HUDEP-2 (cell line): ENCODE data around the gene FARS2.
A peak's percentile ranks its signal among the peaks of the same experiment; 100 is the strongest.

Experiments used
- DNase-seq, 76 experiments: peaks; one replicate each; lab custom pipeline; 2025; ENCODE audit not compliant: unreplicated experiment in 76 of 76; lab: John Stamatoyannopoulos, UW

Gene FARS2

DNA sequence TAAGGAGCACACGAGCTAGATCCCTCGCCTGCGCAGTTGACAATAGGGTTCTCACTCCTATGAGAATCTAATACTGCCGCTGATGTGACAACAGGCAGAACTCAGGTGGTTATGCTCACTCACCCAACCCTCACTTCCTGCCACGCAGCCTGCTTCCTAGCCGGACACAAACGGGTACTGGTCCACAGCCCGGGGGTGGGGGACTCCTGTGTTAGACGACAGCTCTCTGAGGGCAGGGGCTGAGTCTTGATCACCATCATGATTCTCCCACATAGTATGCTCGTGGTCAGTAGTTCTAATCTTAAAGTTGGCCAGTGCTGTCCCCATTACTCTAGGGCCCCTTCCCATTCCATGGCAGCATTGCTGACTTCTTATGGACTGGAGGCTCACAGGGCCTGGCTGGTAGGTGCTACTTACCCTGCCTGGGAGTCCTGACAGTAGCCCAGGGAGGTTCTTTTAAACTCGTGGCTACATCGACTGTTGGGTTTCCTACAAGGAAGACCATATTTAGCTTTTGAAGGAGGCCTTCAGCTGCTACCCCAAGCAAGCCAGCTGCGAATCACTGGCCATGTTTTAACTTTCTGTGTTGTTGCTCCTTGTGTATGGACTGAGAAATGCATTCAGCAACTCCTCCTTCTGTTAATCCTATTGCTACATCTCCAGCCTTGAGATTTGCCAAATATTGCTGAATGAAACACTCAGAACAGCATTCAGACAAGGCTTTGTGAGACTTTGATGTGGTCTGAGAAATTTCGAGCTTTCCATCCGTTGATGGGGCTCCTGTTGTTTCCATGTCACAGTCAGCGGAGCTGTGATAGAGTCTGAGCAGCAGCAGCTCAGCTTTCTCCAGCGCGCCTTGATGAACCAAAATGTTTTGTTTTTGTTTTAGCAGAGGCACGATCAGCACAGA lies 445.1 kb downstream of the FARS2 start:
- DNase-seq: no peak

DNA sequence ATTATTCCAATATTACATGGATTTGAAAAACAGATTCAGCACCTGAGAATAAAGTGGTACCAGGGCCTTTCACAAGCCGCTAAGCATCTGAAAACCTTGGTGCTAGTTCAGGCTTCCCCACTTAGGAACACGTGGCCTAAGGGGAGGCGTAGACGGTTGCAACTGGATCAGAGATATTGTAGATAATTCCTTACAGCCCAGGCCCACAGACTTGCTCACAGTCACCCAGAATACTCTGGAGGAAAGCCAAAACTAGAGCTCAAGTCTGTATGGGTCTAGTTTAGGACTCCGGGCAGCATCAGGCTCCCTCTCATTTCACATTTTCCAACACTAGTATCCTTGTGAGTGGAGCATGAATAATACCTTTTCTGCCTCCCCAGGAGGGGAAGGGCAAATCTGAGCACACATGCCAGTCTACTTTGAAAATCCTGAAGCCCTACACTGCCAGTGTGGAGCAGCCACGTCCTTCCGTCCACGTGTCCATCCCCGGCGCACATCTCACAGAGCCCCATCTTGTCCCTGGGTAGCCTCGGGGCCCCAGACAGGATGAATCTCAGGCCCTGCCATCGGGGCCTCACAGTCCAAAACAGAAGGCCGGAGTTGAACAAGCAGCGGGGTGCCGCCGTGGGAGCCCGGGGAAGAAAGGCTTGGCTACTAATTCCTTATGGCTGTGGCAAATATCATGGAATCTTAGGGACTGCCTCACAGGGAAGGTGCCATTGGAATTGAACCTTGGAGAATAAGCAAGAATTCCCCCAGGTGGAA lies 446.1 kb downstream of the FARS2 start:
- peak in 22 of 76 experiments; percentile 4 to 46 (median 18) for DNase-seq

DNA sequence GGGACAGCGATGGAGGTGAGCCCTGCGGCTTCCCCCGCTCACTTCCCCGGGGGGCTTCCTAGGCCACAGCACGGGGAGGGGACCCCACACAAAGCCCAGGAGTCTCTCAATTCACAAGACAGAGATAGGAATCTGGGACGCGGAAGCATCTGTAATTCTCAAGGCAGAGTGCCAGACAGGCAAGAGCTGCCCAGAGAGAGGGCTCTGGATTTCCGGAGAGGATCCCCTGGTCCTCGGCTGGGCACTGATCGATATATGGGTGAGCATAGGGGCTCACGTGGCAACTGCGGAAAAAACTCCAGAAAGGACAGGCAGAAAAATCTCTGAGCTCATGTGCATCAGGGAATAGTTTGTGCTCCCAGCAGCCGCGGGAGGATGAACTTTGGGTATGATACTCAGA lies 449.2 kb downstream of the FARS2 start:
- DNase-seq: no peak

DNA sequence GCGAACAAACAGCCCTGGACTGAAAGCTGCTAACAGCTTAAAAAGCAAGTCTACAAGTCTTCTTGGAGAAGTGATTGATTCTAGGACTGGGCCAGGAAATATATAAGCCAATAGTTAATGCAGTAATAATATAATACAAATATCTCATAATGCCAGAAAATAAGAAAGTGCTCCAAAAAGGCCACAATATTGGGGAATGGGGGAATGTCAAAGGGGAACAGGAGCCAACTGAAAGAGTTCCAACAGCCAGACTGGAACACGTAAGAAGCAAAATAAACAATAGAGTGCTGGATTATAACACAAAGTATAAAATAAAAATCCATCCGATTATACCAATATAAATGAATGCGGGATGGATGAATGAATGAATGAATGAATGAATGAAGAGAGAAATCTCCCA lies 449.6 kb downstream of the FARS2 start:
- DNase-seq: no peak

DNA sequence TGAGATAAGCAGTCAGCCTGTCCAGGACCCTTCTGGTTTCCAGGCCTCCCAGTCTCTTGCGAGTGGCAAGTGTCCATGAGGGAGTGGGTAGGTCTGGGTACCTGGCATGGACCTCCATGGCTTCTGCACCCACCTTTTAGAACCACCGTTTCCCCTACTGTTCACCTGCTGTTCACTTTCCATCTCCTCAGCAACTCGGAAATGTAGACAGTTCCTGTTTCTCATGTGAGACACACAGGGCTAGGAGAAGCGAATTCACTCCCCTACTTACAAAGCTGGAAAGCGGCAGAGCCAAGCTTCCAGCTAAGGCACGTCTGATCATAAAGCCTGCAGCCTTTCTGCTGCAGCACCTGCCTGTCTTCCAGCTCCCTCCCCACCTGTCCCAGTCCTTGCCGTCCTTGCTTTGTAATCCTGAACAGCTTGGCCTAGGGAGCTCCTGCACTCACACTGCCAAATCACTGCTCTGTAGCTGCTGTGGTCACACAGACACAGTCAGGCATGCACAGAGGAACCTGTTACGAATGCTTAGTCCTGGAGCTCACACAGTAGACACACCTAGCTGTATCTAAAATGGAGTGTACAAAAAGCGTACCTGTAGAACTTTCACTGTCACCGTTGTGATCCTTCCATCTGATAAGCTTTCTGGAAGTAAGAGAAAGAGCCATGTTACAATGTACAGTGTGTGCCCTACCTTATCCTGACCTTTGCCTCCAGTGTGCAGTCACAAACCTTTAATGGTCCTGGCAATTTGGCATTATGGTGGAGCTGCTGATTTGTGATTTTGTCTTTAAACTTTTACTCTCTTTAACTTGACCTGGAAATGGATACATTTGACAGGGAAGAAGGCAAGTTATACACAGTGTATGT lies 451.3 kb downstream of the FARS2 start:
- DNase-seq: no peak

DNA sequence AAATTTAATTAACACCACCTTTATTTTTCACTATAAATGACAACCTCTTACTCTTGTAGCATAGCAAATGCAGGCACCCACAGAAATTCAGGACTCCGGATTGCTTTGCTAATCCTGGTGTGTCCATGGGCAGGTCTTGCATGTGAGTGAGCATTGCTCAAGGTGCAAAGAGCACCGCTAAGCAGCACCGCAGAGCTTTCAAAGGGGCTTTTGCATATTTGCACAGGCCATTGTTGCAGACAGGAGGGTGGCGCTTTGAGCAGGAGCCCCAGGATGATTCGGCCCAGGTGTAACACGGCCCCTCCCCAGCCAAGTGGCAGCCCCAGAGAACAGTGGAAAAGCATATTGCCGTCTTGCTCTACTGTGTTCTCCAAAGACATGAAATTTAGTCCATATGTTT lies 452.2 kb downstream of the FARS2 start:
- no peak for DNase-seq

DNA sequence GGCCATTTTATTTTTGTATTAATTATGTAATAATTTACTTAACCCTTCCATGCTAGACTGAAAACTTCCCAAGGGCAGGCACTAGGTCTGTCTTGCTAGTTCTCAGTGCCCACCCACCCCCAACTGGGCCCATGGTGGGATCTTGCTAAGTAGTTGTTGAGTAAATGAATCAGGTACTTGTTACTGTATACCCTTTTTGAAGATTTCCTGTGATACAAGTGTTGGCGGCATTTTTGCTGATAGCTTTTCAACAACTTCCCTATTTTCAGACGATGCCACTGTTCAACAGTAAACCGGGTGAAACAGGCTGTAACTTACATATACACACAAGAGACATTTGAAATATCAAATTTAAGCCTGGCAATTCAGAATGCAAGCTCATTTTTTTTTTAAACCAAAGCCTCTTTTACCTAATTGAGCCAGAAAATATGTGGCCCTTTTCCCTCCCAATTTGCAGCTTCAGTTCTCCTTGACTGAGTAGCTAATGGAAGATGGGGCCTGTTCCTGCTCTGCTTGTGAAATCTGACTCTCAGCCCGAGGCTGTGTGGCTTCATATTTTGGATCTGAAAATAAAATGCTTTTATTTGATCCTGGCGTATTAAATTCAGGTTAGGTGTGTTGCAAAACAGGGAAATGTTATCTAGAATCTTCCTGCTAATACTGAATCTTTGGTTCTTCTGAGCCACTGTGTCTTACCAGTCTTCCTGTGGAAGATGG lies 457.1 kb downstream of the FARS2 start:
- DNase-seq: no peak

DNA sequence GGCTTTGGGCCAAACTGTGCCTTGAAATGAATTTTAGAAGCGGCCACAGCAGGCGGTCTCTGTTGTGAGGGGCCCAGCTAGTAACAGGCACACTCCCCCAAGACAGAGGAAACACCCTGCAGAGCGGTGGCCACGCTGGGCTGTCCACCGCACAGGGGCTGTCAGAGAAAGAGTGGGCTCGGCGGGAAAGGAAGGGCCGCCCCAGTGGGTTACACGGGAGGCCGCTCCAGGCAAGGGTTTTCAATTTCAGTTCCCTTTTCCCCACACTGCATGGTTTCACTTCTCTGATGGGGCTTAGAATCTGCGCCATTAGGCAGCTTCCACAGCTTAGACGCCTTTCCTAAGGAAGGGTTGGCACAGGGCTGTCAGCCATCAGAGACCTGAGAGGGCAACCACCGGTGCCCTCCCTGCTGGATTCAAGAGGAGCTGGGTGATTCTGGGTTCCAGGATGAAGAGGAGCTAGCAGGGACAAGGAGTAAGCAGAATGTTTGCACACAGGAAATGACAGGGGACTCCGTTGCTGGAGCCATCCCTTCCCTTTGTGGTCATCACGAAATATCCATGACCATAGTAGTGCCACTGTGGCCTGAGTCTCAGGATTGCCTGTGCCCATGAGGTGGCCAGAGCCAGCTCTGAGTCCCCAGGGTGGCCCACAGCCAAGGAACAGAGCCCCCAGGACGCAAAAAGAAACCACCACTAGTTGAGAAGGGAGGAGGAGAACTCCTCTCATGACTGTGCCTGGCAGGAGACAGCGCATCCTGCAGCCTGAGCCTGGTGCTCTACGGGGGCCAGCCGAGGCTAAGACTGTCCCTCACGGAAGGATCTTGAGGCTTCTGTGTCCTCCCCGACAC lies 462.8 kb downstream of the FARS2 start:
- no peak for DNase-seq

DNA sequence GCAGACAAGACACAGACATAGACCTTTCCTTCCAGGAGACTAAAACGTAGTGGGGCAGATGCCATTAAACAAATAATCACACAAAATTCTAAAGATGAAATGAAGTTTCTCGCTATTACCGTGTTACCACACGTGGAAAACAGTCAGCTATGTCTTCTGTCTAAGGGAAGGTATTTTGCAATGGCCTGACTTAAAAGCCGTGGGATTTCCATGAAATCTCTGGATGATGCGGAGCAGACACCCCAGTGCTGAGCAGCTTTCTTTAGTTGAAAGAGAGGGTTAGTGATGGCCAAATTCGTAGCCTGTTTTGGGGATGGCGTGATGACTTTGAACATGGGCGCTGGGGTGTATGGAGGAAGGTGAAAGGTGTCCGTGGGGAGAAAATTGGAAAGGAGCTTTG lies 463.6 kb downstream of the FARS2 start:
- no peak for DNase-seq

DNA sequence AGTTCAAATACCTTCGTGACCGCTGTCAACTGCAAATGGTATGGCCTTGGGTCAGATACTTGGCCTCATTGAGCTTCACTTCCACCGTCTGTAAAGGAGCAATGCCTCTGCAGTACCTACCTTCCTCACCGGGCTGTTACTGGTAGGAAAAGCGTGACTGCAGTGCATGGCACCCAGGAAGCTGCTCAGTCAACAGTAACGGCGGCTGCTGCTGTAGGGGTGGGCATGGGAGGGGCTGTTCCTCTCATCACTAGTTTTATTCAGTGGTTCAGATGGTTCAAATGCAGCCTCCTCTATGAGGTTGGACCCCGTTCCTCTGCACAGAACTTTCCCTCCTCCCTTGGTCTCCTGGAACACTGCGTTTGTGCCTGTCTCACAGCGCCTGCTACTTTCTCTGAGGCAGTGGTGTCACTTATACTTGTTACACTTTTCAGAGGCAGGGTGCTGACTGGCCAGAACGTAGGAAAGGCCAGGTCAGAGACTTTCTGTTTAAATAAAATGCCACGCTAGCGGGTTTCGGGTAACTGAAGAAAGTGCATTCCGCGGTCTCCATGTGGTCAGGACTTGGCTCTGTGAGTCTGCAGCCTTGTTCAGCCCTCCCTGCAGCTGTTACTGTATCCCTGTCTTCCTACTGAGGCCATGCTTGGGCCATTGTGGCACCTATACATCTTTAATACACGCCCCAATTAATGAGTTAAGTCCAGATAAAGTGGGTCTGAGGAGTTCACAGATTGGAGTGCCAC lies 465.8 kb downstream of the FARS2 start:
- no peak for DNase-seq

DNA sequence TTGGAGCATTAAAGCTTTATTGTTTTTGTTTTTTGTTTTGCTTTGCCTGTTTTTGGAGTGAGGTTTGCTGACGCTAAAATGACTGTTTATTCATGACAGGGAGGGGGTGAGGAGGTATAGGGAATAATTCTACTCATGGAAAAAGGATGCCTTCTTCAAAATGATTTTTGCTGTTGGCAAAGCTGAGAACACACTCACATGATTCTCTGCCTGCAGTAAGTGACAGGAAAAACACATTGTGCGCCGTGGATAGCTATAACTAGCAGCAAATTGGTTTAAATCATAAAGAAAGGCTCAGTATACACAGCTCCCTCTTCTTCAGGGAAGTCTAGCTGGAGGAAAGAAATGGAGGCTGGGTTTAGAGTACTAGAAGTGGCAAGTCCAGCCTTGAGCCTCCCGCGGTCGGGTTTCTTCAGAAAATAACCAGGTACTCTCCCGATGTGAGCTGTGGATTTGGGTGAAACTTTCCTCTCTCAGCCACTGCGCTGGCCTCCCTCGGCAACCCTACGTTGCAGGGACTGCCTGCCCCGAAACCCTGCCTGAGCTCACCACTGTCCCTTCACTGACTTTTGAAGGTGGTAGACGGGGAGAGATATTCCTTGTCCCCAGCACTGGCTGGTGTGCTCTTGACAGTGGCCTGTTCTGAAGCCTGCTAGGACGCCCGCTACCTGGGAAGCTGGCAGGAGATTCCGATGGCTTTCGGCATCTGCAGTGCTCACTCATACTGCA lies 467.2 kb downstream of the FARS2 start:
- DNase-seq: no peak

DNA sequence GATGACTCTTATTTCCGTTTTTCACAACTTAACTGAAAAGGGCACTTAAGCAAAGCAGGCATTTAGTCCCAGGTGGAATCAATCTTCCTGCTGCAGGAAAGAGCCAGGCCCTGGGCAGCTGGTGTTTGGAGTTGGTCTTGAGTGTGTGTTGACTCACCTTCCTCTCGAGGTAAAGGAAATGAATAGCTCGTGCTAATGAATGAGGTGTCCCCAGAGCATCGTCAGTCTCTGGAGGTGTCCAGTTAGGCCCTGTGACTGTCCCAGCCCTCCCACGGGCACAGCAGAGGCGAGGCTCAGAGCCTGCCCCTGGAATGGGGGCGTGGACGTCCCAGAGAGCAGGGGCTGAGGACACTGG lies 467.7 kb downstream of the FARS2 start:
- no peak for DNase-seq

DNA sequence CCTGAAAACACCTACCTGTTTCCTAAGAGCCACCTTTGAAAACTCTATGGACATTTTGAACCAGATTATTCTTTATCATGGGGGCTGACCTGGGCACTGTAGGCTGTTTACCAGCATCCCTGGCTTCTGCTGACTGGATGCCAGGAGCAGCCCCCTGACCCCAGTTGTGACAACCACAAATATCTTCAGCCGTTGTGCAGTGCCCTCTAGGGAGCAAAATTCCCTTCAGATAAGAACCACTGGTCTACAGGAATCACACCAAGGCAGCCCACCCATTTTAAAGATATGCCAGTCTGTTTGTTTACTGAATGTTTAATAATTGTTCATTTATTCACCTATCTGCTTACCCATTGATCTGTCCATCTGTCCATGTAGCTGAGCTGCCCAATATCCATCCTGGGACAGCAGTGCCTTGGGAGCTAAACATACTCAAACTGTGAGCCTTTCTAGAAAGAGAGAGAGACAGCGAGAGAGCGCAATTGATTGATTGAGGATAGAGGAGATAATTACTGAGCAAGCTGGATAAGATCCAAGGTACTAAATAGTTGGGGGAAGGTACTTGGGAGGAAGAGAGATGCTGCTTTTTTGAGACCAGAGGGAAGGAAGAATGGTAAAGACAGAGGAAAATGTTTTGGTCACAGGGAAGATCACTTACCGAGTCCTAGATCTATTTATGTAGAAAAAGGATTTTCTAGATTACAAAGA lies 468.7 kb downstream of the FARS2 start:
- DNase-seq: peak in 1 of 76 experiments; percentile 6

DNA sequence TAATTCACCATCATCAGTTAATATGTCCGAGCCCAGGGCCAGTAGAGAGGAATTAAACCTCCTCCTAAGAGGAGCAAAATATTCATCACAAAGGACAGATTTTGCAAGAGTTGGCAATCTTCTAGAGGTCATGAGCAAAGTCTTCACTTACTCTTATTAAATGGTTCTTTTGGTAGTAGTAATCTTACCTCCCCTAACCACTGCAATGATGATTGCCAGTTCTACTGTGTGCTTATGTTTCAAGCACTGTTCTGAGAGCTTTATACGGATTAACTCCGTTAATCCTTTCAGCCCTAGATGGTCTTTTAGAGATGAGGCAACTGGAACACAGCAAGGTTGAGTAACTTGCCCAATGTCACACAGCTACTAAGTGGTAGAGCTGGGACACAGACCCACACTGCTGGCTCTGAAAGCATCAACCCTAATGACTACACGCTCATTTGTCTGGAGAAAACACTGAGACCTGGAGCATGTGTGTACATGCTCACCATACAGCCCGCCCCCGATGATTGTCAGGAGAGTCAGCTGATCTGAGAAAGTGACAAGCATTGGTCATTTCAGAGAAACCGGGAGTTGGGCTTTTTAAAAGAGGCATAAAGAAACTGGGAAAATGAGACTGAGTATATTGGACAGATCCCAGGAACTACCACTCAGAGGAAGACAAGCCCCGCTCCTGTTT lies 469.4 kb downstream of the FARS2 start:
- no peak for DNase-seq

DNA sequence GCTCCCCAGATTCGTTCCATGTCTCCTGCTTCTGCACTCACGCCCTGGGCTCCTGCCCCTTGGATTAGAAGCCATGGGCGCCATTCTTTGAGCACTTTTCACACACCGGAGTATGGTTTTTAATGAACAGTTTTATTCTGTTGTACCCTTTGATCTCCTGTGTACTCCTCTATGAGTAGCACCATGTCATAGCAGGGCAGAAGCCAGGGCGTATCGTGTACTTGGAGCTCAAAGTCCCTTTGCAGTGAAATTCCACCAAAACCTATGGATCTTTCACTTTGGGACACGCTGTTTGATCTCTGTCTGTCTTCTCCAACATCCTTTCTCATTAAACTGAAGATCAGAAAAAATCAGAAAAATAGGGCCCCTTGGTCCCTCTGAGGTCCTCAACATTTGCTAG lies 470.1 kb downstream of the FARS2 start:
- DNase-seq: no peak

DNA sequence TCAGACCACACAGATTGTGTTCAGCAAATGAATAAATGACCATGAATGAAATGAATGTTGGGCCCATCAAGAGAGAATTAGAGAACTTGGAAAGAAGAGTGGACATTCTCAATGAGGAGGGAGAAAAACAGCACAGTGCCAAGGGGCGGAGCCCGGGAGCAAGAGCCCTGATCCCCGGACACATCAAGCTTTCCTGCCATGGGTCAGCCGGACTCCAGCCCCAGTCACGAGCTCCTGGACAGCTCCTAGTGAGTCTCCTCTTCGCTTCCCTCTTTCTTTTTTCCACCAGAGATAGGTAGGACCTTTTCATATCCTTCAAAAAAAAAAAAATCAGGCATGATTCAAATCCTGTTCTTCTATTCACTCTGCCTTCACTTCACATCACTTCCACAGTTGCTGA lies 471.2 kb downstream of the FARS2 start:
- DNase-seq: no peak
